Smooth muscle cell (in vitro differentiated cells): ENCODE measurements around the gene EIF1AX. TPM values are rescaled to one million over a fixed set of nuclear protein-coding genes. Genes with fewer than 3 reads are reported as not detected.

ENCODE experiments used
- DNase-seq: peaks from one replicate; lab custom pipeline; 2025; ENCODE audit not compliant: unreplicated experiment; lab: John Stamatoyannopoulos, UW
- H2AFZ ChIP-seq: fragments of 200-600 bp; sonication (generic); 2 replicates; pipeline ENCODE4 v1.6.0; 2016; ENCODE audit warnings: antibody characterized with exemption, low read depth, mild to moderate bottlenecking
- H3F3A ChIP-seq: fragments of 200-600 bp; sonication (generic); 2 replicates; pipeline ENCODE4 v1.6.0; 2017; ENCODE audit warnings: antibody characterized with exemption, low read depth
- H3K27ac ChIP-seq: fragments of 200-600 bp; sonication (generic); 2 replicates; pipeline ENCODE4 v1.5.1; 2016; ENCODE audit warnings: low read depth, mild to moderate bottlenecking
- H3K27me3 ChIP-seq: fragments of 200-600 bp; sonication (generic); 2 replicates; pipeline ENCODE4 v1.6.1; 2016; ENCODE audit warnings: low read depth, mild to moderate bottlenecking
- H3K36me3 ChIP-seq: fragments of 200-600 bp; sonication (generic); 2 replicates; pipeline ENCODE4 v1.5.1; 2016; ENCODE audit warnings: low read depth
- H3K4me1 ChIP-seq: fragments of 200-600 bp; sonication (generic); 2 replicates; pipeline ENCODE4 v1.5.1; 2016; ENCODE audit warnings: low read depth
- H3K4me2 ChIP-seq: fragments of 200-600 bp; sonication (generic); 2 replicates; pipeline ENCODE4 v1.6.0; 2016; ENCODE audit warnings: mild to moderate bottlenecking
- H3K4me3 ChIP-seq: fragments of 200-600 bp; sonication (generic); 2 replicates; pipeline ENCODE4 v1.5.1; 2016; ENCODE audit warnings: mild to moderate bottlenecking
- H3K79me2 ChIP-seq: fragments of 200-600 bp; sonication (generic); 2 replicates; pipeline ENCODE4 v1.6.0; 2016; ENCODE audit warnings: low read depth, mild to moderate bottlenecking
- H3K9ac ChIP-seq: fragments of 200-600 bp; sonication (generic); 2 replicates; pipeline ENCODE4 v1.6.0; 2016; ENCODE audit warnings: low read depth
- H3K9me3 ChIP-seq: fragments of 200-600 bp; sonication (generic); replicated peaks from 2 replicates; pipeline ENCODE4 v1.5.1; 2016; ENCODE audit warnings: low read depth
- H4K20me1 ChIP-seq: fragments of 200-600 bp; sonication (generic); 2 replicates; pipeline ENCODE4 v1.6.0; 2016; ENCODE audit warnings: low read depth
- WGBS: methylation state at CpG from one replicate; pipeline ENCODE4 v1.1.7; 2016; ENCODE audit warnings: low lambda C conversion rate; 5-methylcytosine and 5-hydroxymethylcytosine counted together
- polyA plus RNA-seq: library from polyadenylated mRNA; unstranded; fragments of >200 nt; fragmentation: Nextera tagmentation; extraction: Ambion mirVana; gene quantifications from 2 replicates; pipeline ENCODE4 v1.2.1, GENCODE V29; 2016
- total RNA-seq: library from RNA; depleted of rRNA; stranded (reverse); fragments of >200 nt; gene quantifications from 2 replicates; pipeline ENCODE4 v1.2.3, GENCODE V29; 2014
- TF ChIP-seq, protein P1 (sequence below): fragments of 200-600 bp; sonication (generic); IDR thresholded peaks from 2 replicates; pipeline ENCODE4 v1.5.1; 2017; ENCODE audit warnings: borderline replicate concordance, mild to moderate bottlenecking, antibody characterized with exemption; ENCODE audit not compliant: insufficient read depth, poor library complexity, severe bottlenecking

EIF1AX gene
- total and polyA plus RNA-seq, 2 experiments from 2014 or later, result 37.2 to 40.3 TPM

DNA sequence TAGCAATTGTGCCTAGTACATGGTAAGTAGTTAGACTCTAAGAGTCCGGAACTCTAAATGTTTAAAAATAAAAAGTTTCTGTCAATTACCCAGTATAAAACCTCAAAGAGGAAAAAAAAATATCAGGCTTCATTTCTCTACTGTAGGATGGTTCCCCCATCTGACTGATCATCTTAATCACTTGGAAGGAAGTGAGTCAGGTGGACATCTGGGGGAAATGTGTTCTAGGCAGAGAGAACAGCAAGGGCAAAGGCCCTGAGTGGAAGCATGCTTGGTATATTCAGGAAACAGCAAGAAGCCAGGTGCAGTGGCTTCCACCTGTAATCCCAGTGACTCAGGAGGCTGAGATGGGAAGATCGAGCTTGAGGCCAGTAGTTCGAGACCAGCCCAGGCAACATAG, 2.9 kb upstream of the EIF1AX start:
- H3K4me2 ChIP-seq, result no peak overlapping the region
- H3K27me3 ChIP-seq, result no peaks in the 10 kb centered on the region
- 84% methylated on average over 3 of the region's 3 CpGs for whole genome bisulfite sequencing
- H3K27ac ChIP-seq, result no peak overlapping the region
- no peak overlapping the region for H3K9ac ChIP-seq
- no peak for DNase-seq
- H4K20me1 ChIP-seq, result peaks cover 12% of the 10 kb centered on the region
- H3K36me3 ChIP-seq, result no peaks in the 10 kb centered on the region
- no peaks in the 10 kb centered on the region for H3F3A ChIP-seq
- no peak overlapping the region for H2AFZ ChIP-seq
- peaks cover 20% of the 10 kb centered on the region for H3K79me2 ChIP-seq
- H3K9me3 ChIP-seq, result peaks cover 5% of the 10 kb centered on the region
- no peak overlapping the region for H3K4me3 ChIP-seq
- TF ChIP-seq, protein P1, sequence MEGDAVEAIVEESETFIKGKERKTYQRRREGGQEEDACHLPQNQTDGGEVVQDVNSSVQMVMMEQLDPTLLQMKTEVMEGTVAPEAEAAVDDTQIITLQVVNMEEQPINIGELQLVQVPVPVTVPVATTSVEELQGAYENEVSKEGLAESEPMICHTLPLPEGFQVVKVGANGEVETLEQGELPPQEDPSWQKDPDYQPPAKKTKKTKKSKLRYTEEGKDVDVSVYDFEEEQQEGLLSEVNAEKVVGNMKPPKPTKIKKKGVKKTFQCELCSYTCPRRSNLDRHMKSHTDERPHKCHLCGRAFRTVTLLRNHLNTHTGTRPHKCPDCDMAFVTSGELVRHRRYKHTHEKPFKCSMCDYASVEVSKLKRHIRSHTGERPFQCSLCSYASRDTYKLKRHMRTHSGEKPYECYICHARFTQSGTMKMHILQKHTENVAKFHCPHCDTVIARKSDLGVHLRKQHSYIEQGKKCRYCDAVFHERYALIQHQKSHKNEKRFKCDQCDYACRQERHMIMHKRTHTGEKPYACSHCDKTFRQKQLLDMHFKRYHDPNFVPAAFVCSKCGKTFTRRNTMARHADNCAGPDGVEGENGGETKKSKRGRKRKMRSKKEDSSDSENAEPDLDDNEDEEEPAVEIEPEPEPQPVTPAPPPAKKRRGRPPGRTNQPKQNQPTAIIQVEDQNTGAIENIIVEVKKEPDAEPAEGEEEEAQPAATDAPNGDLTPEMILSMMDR, result no peak
- H3K4me1 ChIP-seq, result no peaks in the 10 kb centered on the region

DNA sequence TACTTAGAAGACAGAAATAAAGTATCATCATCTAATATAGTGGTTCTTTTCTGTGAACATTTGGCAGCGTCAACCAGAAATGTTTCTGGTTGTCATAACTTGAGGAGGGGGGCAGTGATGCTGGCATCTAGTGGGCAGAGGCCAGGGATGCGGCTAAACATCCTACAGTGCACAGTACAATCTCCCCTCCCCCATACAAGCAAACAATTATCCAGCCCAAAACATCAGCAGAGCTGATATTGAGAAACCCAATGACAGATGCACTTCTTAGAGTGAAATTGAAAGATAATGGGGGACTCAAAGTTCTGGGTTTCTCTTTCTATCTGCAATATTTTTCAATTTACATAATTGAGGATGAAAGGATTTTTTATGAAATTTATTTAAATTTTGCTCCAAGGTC, 1.9 kb upstream of the EIF1AX start:
- no peaks in the 10 kb centered on the region for H3F3A ChIP-seq
- no peak overlapping the region for H2AFZ ChIP-seq
- TF ChIP-seq, protein P1, result no peak
- no peak overlapping the region for H3K4me2 ChIP-seq
- no peak overlapping the region for H3K27ac ChIP-seq
- no peak overlapping the region for H3K9ac ChIP-seq
- H3K4me1 ChIP-seq, result no peaks in the 10 kb centered on the region
- WGBS, result 70% methylated on average over 2 of the region's 2 CpGs
- H3K79me2 ChIP-seq, result peaks cover 29% of the 10 kb centered on the region
- peaks cover 21% of the 10 kb centered on the region for H4K20me1 ChIP-seq
- no peaks in the 10 kb centered on the region for H3K36me3 ChIP-seq
- no peaks in the 10 kb centered on the region for H3K9me3 ChIP-seq
- DNase-seq, result no peak
- H3K27me3 ChIP-seq, result no peaks in the 10 kb centered on the region
- no peak overlapping the region for H3K4me3 ChIP-seq

DNA sequence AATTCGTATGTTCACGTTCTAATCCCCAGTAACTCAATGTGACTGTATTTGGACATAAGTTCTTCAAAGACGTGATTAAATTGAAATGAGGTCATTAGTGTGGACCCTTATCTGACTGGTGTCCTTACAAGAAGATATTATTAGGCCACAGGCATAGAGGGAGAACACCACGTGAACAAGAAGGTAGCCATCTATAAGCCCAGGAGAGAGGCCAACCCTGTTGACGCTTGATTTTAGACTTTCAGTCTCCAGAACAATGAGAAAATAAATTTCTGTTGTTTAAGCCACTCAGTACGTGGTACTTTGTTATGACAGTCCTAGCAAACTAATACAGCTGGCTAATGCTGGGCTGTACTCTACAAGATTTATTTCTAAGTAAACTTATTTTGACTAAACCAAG, 1.5 kb upstream of the EIF1AX start:
- WGBS, result 74% methylated on average over 6 of the region's 6 CpGs
- H3K79me2 ChIP-seq, result peaks cover 33% of the 10 kb centered on the region
- peaks cover 21% of the 10 kb centered on the region for H4K20me1 ChIP-seq
- no peak overlapping the region for H3K27ac ChIP-seq
- H3K4me3 ChIP-seq, result no peak overlapping the region
- no peak overlapping the region for H3K4me2 ChIP-seq
- H3F3A ChIP-seq, result no peaks in the 10 kb centered on the region
- DNase-seq, result no peak
- H3K36me3 ChIP-seq, result no peaks in the 10 kb centered on the region
- H3K9ac ChIP-seq, result no peak overlapping the region
- no peak overlapping the region for H2AFZ ChIP-seq
- TF ChIP-seq, protein P1, result no peak
- no peaks in the 10 kb centered on the region for H3K9me3 ChIP-seq
- no peaks in the 10 kb centered on the region for H3K27me3 ChIP-seq
- no peaks in the 10 kb centered on the region for H3K4me1 ChIP-seq

DNA sequence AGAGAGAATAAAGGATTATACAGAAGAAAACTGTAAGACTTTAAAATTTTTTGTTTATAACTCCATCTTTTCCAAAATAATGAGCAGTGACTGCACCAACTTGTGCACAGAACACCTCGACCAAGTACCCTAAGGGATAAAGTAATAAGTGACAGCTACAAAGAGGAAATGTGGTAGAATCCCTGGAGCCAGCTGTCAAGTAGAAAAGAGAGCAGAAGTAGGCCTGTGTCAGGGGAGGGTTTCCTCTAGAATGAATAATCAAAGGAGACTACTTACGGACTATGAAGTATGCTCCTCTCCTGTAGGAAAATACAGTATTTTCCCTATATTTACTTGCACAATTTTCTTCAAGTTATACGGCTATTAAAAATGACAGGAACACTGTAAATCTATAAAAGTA, 1.2 kb downstream of the EIF1AX start:
- H3K27me3 ChIP-seq, result no peaks in the 10 kb centered on the region
- peak overlapping the region; percentile 88 for H3K27ac ChIP-seq
- WGBS, result 35% methylated on average over 3 of the region's 3 CpGs

More for the DNA sequence above, 1.2 kb downstream of the EIF1AX start:
- Histone ChIP-seq H3K79me2 (peaks cover 34% of the 10 kb centered on the region), H3K36me3 (peaks cover 3% of the 10 kb centered on the region), H3K9ac (peak overlapping the region; percentile 93), H4K20me1 (peaks cover 38% of the 10 kb centered on the region), H3K4me1 (no peaks in the 10 kb centered on the region), H2AFZ (no peak overlapping the region), H3F3A (no peaks in the 10 kb centered on the region), H3K4me2 (peak overlapping the region; percentile 81), H3K9me3 (no peaks in the 10 kb centered on the region), H3K4me3 (peak overlapping the region; percentile 83)
- TF ChIP-seq, protein P1, result no peak
- DNase-seq, result no peak
